Mesendoderm (in vitro differentiated cells): ENCODE measurements around the gene GMDS.
A peak's percentile ranks its signal among the peaks of the same experiment; 100 is the strongest.

ENCODE experiments used
- DNase-seq: peaks from one replicate; pipeline ENCODE4 v3.0.0; 2013
- H2AK5ac ChIP-seq: 2 replicates; pipeline ENCODE4 v1.6.1; 2013; ENCODE audit warnings: low read length, inconsistent platforms
- H2BK120ac ChIP-seq: 2 replicates; pipeline ENCODE4 v1.6.1; 2013; ENCODE audit warnings: low read depth, mild to moderate bottlenecking, low read length, moderate library complexity, mixed read lengths
- H2BK15ac ChIP-seq: replicated peaks from 2 replicates; pipeline ENCODE4 v1.6.1; 2013; ENCODE audit warnings: low read depth, mild to moderate bottlenecking, moderate library complexity
- H2BK5ac ChIP-seq: 2 replicates; pipeline ENCODE4 v1.6.1; 2013; ENCODE audit warnings: low read length, inconsistent platforms
- H3K18ac ChIP-seq: 2 replicates; pipeline ENCODE4 v1.6.1; 2013; ENCODE audit warnings: mild to moderate bottlenecking, low read length, mixed read lengths
- H3K23ac ChIP-seq: one replicate; pipeline ENCODE4 v1.6.1; 2013; ENCODE audit warnings: low read length
- H3K27ac ChIP-seq: 2 replicates; pipeline ENCODE4 v1.5.1; 2013; ENCODE audit warnings: low read depth, mild to moderate bottlenecking, inconsistent platforms, low read length, moderate library complexity
- H3K27me3 ChIP-seq: 2 replicates; pipeline ENCODE4 v1.6.1; 2013; ENCODE audit warnings: low read length, control low read depth, mild to moderate bottlenecking, inconsistent platforms; ENCODE audit not compliant: insufficient read depth, poor library complexity
- H3K36me3 ChIP-seq: 2 replicates; pipeline ENCODE4 v1.6.1; 2013; ENCODE audit warnings: low read length, inconsistent platforms; ENCODE audit not compliant: control insufficient read depth, insufficient read depth
- H3K4ac ChIP-seq: one replicate; pipeline ENCODE4 v1.6.1; 2013; ENCODE audit warnings: low read depth, mild to moderate bottlenecking, low read length, moderate library complexity
- H3K4me1 ChIP-seq: 2 replicates; pipeline ENCODE4 v1.6.1; 2013; ENCODE audit warnings: low read depth, low read length, inconsistent platforms; ENCODE audit not compliant: control insufficient read depth
- H3K4me2 ChIP-seq: 2 replicates; pipeline ENCODE4 v1.6.1; 2013; ENCODE audit warnings: low read length
- H3K4me3 ChIP-seq: 2 replicates; pipeline ENCODE4 v1.5.1; 2013; ENCODE audit warnings: mild to moderate bottlenecking, low read length
- H3K56ac ChIP-seq: one replicate; pipeline ENCODE4 v1.6.1; 2013; ENCODE audit warnings: low read length
- H3K79me1 ChIP-seq: 2 replicates; pipeline ENCODE4 v1.6.1; 2013; ENCODE audit warnings: low read length, inconsistent platforms
- H3K79me2 ChIP-seq: 2 replicates; pipeline ENCODE4 v1.6.1; 2013; ENCODE audit warnings: mild to moderate bottlenecking, low read length; ENCODE audit not compliant: control insufficient read depth, insufficient read depth
- H3K9ac ChIP-seq: 2 replicates; pipeline ENCODE4 v1.6.1; 2013; ENCODE audit warnings: low read length, inconsistent platforms
- H4K5ac ChIP-seq: one replicate; pipeline ENCODE4 v1.6.1; 2013; ENCODE audit warnings: low read length
- H4K8ac ChIP-seq: one replicate; pipeline ENCODE4 v1.6.1; 2013; ENCODE audit warnings: low read depth, mild to moderate bottlenecking, control low read depth, low read length, moderate library complexity
- WGBS: extraction: QIAGEN DNeasy Blood & Tissue Kit; methylation state at CpG from one replicate; pipeline ENCODE4 v1.1.7; 2013; ENCODE audit warnings: low lambda C conversion rate, missing lambda C conversion rate; ENCODE audit not compliant: insufficient coverage; ENCODE audit errors: extremely low coverage; 5-methylcytosine and 5-hydroxymethylcytosine counted together

GMDS gene

DNA sequence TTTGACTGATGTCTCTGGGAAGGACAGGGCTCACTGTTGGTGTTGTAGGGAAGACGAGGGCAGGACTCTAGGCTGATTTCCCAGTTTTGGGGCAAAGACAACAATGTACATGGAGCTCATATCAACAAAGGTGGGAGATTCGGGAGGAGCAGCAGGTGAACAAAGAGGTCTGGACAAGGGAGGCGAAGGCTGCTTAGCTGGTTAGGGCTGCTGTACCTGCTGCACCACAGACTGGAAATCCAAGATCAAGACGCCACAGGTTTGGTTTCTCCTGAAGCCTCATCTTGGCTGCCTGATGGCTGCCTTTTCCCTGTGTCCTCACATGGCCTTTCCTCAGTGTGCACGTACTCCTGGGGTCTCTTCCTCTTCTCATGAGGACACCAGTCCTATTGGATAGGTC lies 348.5 kb downstream of the GMDS start:
- no peak overlapping the region for H3K56ac ChIP-seq
- H3K4ac ChIP-seq, result no peak overlapping the region
- no peaks in the 10 kb centered on the region for H3K27me3 ChIP-seq
- H4K8ac ChIP-seq, result no peak overlapping the region
- H3K79me2 ChIP-seq, result no peaks in the 10 kb centered on the region
- no peak overlapping the region for H4K5ac ChIP-seq
- no peaks in the 10 kb centered on the region for H3K79me1 ChIP-seq
- no peak overlapping the region for H2BK5ac ChIP-seq
- no peak overlapping the region for H2AK5ac ChIP-seq
- no peak overlapping the region for H3K4me3 ChIP-seq
- H3K23ac ChIP-seq, result no peak overlapping the region
- WGBS, result no CpG with 5 or more reads among the region's 5 CpGs
- H2BK120ac ChIP-seq, result no peak overlapping the region
- DNase-seq, result no peak
- H3K4me2 ChIP-seq, result no peak overlapping the region
- H2BK15ac ChIP-seq, result no peak overlapping the region
- no peak overlapping the region for H3K18ac ChIP-seq
- no peaks in the 10 kb centered on the region for H3K36me3 ChIP-seq
- no peaks in the 10 kb centered on the region for H3K4me1 ChIP-seq
- H3K27ac ChIP-seq, result no peak overlapping the region
- H3K9ac ChIP-seq, result no peak overlapping the region

- Histone ChIP-seq H4K8ac (no peak overlapping the region), H3K56ac (no peak overlapping the region)
Observed at GRCh38 chr6:1895721-1896120, 349.7 kb downstream of the GMDS start.

DNA sequence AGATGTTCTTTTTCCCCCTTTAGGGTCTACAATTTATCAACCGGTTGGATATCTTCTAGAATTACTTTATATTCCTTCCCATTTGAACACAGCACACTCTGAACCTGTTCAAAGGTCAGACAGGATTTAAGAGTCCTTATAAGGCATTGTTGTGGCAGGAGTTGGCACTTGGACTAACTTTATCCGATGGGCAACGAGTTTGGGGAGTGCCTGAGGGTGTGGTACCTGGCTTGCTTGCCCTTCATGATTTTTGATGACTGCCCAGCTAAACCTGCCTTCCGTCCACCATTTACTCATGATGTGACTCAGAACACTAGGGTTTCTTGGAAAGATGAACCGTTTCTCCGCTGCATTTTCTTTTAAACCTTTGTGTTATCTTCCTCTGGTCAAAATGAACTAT lies 350.5 kb downstream of the GMDS start:
- no peak overlapping the region for H3K4ac ChIP-seq
- no peak overlapping the region for H2BK5ac ChIP-seq
- WGBS, result no CpG with 5 or more reads among the region's 6 CpGs
- H2BK15ac ChIP-seq, result no peak overlapping the region
- no peak overlapping the region for H4K5ac ChIP-seq
- no peak overlapping the region for H3K56ac ChIP-seq
- H3K4me3 ChIP-seq, result no peak overlapping the region
- H2AK5ac ChIP-seq, result no peak overlapping the region
- H3K4me1 ChIP-seq, result no peaks in the 10 kb centered on the region
- H3K79me2 ChIP-seq, result no peaks in the 10 kb centered on the region
- H4K8ac ChIP-seq, result no peak overlapping the region
- H3K9ac ChIP-seq, result no peak overlapping the region
- H3K27me3 ChIP-seq, result no peaks in the 10 kb centered on the region
- no peak overlapping the region for H3K18ac ChIP-seq
- no peak overlapping the region for H3K23ac ChIP-seq
- H3K36me3 ChIP-seq, result no peaks in the 10 kb centered on the region
- no peak overlapping the region for H3K27ac ChIP-seq
- H3K4me2 ChIP-seq, result no peak overlapping the region
- no peak overlapping the region for H2BK120ac ChIP-seq
- no peak for DNase-seq
- H3K79me1 ChIP-seq, result no peaks in the 10 kb centered on the region

More at GRCh38 chr6:1895721-1896120, 349.7 kb downstream of the GMDS start:
- no CpG with 5 or more reads among the region's 3 CpGs for WGBS
- no peak overlapping the region for H2BK15ac ChIP-seq
- H3K27me3 ChIP-seq, result no peaks in the 10 kb centered on the region
- H2AK5ac ChIP-seq, result no peak overlapping the region
- no peak overlapping the region for H3K4me3 ChIP-seq
- no peak for DNase-seq
- H3K18ac ChIP-seq, result no peak overlapping the region
- H3K79me1 ChIP-seq, result no peaks in the 10 kb centered on the region
- no peaks in the 10 kb centered on the region for H3K36me3 ChIP-seq
- no peak overlapping the region for H2BK120ac ChIP-seq
- no peak overlapping the region for H3K9ac ChIP-seq
- no peaks in the 10 kb centered on the region for H3K79me2 ChIP-seq
- no peak overlapping the region for H3K27ac ChIP-seq
- H4K5ac ChIP-seq, result no peak overlapping the region
- no peak overlapping the region for H3K4ac ChIP-seq
- no peak overlapping the region for H3K4me2 ChIP-seq
- no peak overlapping the region for H2BK5ac ChIP-seq
- H3K23ac ChIP-seq, result no peak overlapping the region
- no peaks in the 10 kb centered on the region for H3K4me1 ChIP-seq

GRCh38 chr6:1893470-1894130 lies 351.8 kb downstream of the GMDS start:
- H2BK120ac ChIP-seq, result no peak overlapping the region
- H3K9ac ChIP-seq, result no peak overlapping the region
- no peak overlapping the region for H2BK15ac ChIP-seq
- H3K23ac ChIP-seq, result no peak overlapping the region
- peak; percentile 70 for DNase-seq
- H3K79me1 ChIP-seq, result no peaks in the 10 kb centered on the region
- no peak overlapping the region for H2AK5ac ChIP-seq
- no peaks in the 10 kb centered on the region for H3K36me3 ChIP-seq
- no peak overlapping the region for H3K4me3 ChIP-seq
- H3K27me3 ChIP-seq, result no peaks in the 10 kb centered on the region
- no peak overlapping the region for H3K27ac ChIP-seq
- no peak overlapping the region for H3K4ac ChIP-seq
- no CpG with 5 or more reads among the region's 11 CpGs for WGBS
- H4K5ac ChIP-seq, result no peak overlapping the region
- no peak overlapping the region for H4K8ac ChIP-seq
- no peak overlapping the region for H2BK5ac ChIP-seq
- no peaks in the 10 kb centered on the region for H3K79me2 ChIP-seq
- H3K56ac ChIP-seq, result no peak overlapping the region
- no peak overlapping the region for H3K18ac ChIP-seq
- no peak overlapping the region for H3K4me2 ChIP-seq
- no peaks in the 10 kb centered on the region for H3K4me1 ChIP-seq

DNA sequence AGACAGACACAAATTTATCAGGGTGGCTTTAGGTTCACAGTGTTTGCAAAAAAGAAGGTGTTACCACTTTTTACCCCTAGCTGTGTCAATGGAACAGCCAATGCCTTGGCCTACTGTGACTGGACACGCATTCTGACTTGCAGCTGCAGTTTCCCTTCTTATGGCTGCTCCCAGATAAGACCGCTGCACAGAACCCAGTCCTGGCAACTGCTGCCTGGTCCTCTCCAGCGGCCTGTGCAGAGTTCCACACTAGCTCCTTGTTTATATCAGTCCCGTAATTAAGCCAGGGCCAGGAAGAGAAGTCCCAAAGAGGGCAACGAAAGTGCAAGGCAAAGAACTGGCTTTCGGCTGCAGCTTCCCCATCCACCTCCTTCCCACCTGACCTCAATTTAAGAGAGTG lies 352.7 kb downstream of the GMDS start:
- Histone ChIP-seq H3K36me3 (no peaks in the 10 kb centered on the region), H3K18ac (no peak overlapping the region), H2BK15ac (no peak overlapping the region), H2BK120ac (no peak overlapping the region), H4K5ac (no peak overlapping the region), H2BK5ac (no peak overlapping the region), H3K56ac (no peak overlapping the region), H3K79me1 (no peaks in the 10 kb centered on the region), H3K23ac (no peak overlapping the region), H3K4ac (no peak overlapping the region), H3K79me2 (no peaks in the 10 kb centered on the region), H3K4me3 (no peak overlapping the region), H3K27me3 (no peaks in the 10 kb centered on the region), H3K4me2 (no peak overlapping the region), H3K27ac (no peak overlapping the region), H2AK5ac (no peak overlapping the region), H4K8ac (no peak overlapping the region), H3K9ac (no peak overlapping the region), H3K4me1 (no peaks in the 10 kb centered on the region)
- no CpG with 5 or more reads among the region's 6 CpGs for WGBS
- DNase-seq, result no peak

- no peak overlapping the region for H2AK5ac ChIP-seq
- no peak overlapping the region for H2BK15ac ChIP-seq
- no peaks in the 10 kb centered on the region for H3K79me2 ChIP-seq
- no peak overlapping the region for H2BK120ac ChIP-seq
- no peak for DNase-seq
- no peak overlapping the region for H2BK5ac ChIP-seq
- no peaks in the 10 kb centered on the region for H3K79me1 ChIP-seq
- H3K23ac ChIP-seq, result no peak overlapping the region
- H3K18ac ChIP-seq, result no peak overlapping the region
- H3K4me3 ChIP-seq, result no peak overlapping the region
- H4K5ac ChIP-seq, result no peak overlapping the region
- H3K4me2 ChIP-seq, result no peak overlapping the region
- no peaks in the 10 kb centered on the region for H3K4me1 ChIP-seq
- no peak overlapping the region for H3K9ac ChIP-seq
- no peak overlapping the region for H3K4ac ChIP-seq
- H3K56ac ChIP-seq, result no peak overlapping the region
- WGBS, result no CpG with 5 or more reads among the region's 2 CpGs
- no peak overlapping the region for H4K8ac ChIP-seq
- H3K27ac ChIP-seq, result no peak overlapping the region
- H3K27me3 ChIP-seq, result no peaks in the 10 kb centered on the region
- H3K36me3 ChIP-seq, result no peaks in the 10 kb centered on the region
Observed at GRCh38 chr6:1890987-1891386, 354.4 kb downstream of the GMDS start.
